Measurements from ENCODE around the gene PASD1. TPM values are rescaled to one million over a fixed set of nuclear protein-coding genes. Genes with fewer than 3 reads are reported as not detected.

The PASD1 gene
- total RNA-seq, 1 donor from 2014 or later, result not detected

DNA sequence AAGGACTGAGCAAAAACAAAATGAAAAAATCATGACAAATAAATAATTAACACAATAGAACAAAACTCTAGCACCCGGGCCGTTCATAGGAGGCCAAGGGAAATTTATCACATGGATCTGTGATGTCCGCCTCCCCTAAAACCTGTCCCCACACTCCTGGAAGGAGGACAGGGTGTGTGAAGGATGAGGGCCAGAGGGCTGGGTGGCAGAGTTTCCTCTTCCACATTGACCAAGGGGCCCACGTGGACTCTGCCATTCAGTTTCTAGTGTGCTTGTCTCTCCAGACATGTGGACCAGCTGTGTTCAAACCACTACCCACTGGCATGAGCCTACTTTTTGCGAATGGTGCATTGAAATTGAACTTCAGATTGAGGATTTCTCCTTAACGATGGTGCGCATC lies 138.1 kb downstream of the PASD1 start:
- H3K27ac Mint-ChIP-seq (ENCODE audit: unreplicated experiment), result no peak overlapping the region
- no peaks in the 10 kb centered on the region for H3K36me3 Mint-ChIP-seq (ENCODE audit: low read depth)
- peaks cover 2% of the 10 kb centered on the region for H3K27me3 Mint-ChIP-seq (ENCODE audit: low read depth)
- H3K4me1 Mint-ChIP-seq (ENCODE audit: low read depth), result no peaks in the 10 kb centered on the region
- no peak for DNase-seq (ENCODE audit: low spot score)
- H3K9me3 Mint-ChIP-seq (ENCODE audit: low read depth), result peaks cover 18% of the 10 kb centered on the region
- H3K4me3 Mint-ChIP-seq (ENCODE audit: unreplicated experiment), result no peak overlapping the region
- TF ChIP-seq, protein P1, sequence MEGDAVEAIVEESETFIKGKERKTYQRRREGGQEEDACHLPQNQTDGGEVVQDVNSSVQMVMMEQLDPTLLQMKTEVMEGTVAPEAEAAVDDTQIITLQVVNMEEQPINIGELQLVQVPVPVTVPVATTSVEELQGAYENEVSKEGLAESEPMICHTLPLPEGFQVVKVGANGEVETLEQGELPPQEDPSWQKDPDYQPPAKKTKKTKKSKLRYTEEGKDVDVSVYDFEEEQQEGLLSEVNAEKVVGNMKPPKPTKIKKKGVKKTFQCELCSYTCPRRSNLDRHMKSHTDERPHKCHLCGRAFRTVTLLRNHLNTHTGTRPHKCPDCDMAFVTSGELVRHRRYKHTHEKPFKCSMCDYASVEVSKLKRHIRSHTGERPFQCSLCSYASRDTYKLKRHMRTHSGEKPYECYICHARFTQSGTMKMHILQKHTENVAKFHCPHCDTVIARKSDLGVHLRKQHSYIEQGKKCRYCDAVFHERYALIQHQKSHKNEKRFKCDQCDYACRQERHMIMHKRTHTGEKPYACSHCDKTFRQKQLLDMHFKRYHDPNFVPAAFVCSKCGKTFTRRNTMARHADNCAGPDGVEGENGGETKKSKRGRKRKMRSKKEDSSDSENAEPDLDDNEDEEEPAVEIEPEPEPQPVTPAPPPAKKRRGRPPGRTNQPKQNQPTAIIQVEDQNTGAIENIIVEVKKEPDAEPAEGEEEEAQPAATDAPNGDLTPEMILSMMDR (IDR thresholded peaks at IDR 0.05), result no peak

DNA sequence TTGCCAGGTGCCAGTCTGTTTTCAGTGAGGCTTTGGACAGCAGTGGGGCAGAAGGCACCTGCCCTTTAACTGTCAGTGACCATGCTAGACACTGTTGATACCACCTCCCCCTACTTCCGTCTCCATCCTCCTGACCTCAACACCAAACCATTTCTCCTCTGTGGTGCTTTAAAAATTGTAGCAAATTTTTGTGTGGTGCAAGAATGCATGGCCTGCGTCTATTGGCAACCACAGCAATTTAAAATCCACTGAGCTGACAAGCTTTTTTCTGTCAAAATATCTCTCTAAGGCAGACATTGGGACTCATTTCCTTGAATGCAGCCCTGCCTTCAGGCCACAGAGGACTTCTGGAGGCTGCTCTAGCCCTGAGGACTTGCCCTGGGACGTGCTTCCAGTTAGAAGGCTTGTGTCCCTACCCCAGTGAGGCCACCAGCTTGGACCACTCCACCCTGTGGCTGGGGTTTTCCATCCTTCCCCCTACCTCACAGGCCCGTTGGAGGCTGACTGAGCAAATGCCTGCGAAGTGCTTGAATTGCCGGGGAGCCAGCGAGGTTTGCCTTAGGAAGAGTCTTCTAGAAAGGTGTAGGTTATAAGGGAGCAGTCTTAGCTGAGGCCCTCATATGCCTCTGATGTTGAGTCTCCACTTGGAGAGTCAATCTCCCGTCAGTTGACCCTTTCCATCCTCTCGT lies 138.7 kb downstream of the PASD1 start:
- Mint-ChIP-seq H3K4me1 (ENCODE audit: low read depth) (no peaks in the 10 kb centered on the region), H3K36me3 (ENCODE audit: low read depth) (no peaks in the 10 kb centered on the region), H3K9me3 (ENCODE audit: low read depth) (peaks cover 16% of the 10 kb centered on the region), H3K27me3 (ENCODE audit: low read depth) (peaks cover 2% of the 10 kb centered on the region), H3K4me3 (ENCODE audit: unreplicated experiment) (no peak overlapping the region), H3K27ac (ENCODE audit: unreplicated experiment) (no peak overlapping the region)
- DNase-seq (ENCODE audit: low spot score), result no peak
- TF ChIP-seq, protein P1 (IDR thresholded peaks at IDR 0.05), result no peak

- TF ChIP-seq, protein P1 (IDR thresholded peaks at IDR 0.05), result no peak
- DNase-seq (ENCODE audit: low spot score), result no peak
- H3K27ac Mint-ChIP-seq (ENCODE audit: unreplicated experiment), result no peak overlapping the region
- H3K4me3 Mint-ChIP-seq (ENCODE audit: unreplicated experiment), result no peak overlapping the region
- H3K27me3 Mint-ChIP-seq (ENCODE audit: low read depth), result no peaks in the 10 kb centered on the region
- peaks cover 18% of the 10 kb centered on the region for H3K9me3 Mint-ChIP-seq (ENCODE audit: low read depth)
- no peaks in the 10 kb centered on the region for H3K36me3 Mint-ChIP-seq (ENCODE audit: low read depth)
- no peaks in the 10 kb centered on the region for H3K4me1 Mint-ChIP-seq (ENCODE audit: low read depth)
Observed at GRCh38 chrX:151702741-151703340, 139.4 kb downstream of the PASD1 start.

- no peaks in the 10 kb centered on the region for H3K4me1 Mint-ChIP-seq (ENCODE audit: low read depth)
- no peak overlapping the region for H3K27ac Mint-ChIP-seq (ENCODE audit: unreplicated experiment)
- TF ChIP-seq, protein P1 (IDR thresholded peaks at IDR 0.05), result no peak
- H3K9me3 Mint-ChIP-seq (ENCODE audit: low read depth), result peaks cover 18% of the 10 kb centered on the region
- H3K27me3 Mint-ChIP-seq (ENCODE audit: low read depth), result no peaks in the 10 kb centered on the region
- H3K4me3 Mint-ChIP-seq (ENCODE audit: unreplicated experiment), result no peak overlapping the region
- DNase-seq (ENCODE audit: low spot score), result no peak
- H3K36me3 Mint-ChIP-seq (ENCODE audit: low read depth), result no peaks in the 10 kb centered on the region
Observed at GRCh38 chrX:151703487-151703886, 140.0 kb downstream of the PASD1 start.

GRCh38 chrX:151704041-151704663 lies 140.7 kb downstream of the PASD1 start:
- peaks cover 18% of the 10 kb centered on the region for H3K9me3 Mint-ChIP-seq (ENCODE audit: low read depth)
- no peaks in the 10 kb centered on the region for H3K36me3 Mint-ChIP-seq (ENCODE audit: low read depth)
- H3K4me1 Mint-ChIP-seq (ENCODE audit: low read depth), result no peaks in the 10 kb centered on the region
- H3K27ac Mint-ChIP-seq (ENCODE audit: unreplicated experiment), result no peak overlapping the region
- H3K4me3 Mint-ChIP-seq (ENCODE audit: unreplicated experiment), result no peak overlapping the region
- no peak for DNase-seq (ENCODE audit: low spot score)
- TF ChIP-seq, protein P1 (IDR thresholded peaks at IDR 0.05), result no peak
- no peaks in the 10 kb centered on the region for H3K27me3 Mint-ChIP-seq (ENCODE audit: low read depth)
